Measurements from ENCODE around the gene SGK1. TPM values are rescaled to one million over a fixed set of nuclear protein-coding genes. Genes with fewer than 3 reads are reported as not detected.

Gene SGK1
- total and polyA plus RNA-seq, 2 donors (not counting 1 experiment from before 2014, with no cell fraction given) = 37.3 to 57.8 TPM

DNA sequence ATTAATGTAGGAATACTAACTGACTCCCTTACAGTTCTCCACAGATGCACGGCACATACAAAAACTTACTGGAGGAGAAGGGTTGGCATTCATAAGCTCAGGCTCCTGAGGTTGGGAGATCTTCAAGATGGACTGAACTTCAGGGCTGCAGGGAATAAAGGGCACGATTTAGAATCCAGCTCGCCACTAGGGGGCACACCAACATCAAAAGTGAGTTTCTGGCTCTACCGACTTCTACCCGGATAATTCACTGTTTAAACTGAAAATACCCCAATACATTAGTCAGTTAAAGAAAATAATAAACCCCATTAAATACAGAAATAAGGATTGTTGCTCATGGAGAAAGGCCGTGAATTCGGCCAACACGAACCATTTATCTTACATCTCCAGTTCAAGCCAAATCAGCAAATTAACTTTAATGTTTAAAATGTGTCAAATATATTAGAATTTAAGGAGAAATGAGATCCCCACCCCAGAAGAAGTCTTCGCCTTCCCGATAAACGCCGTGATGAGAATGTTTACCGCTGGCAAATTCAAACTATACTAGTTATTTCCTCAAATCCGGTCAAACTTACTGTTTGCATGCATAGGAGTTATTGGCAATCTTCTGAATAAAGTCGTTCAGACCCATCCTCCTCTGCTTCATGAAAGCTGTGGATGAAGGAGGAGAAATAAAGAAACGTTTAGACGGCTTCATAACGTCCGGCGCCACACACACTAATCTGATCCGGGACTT is 143.8 kb downstream of the SGK1 start:
- H3K79me2 ChIP-seq (ENCODE audit: control insufficient read depth, insufficient read depth, low read length) = peaks cover 3% of the 10 kb centered on the region
- peak; percentile 9 for ATAC-seq (ENCODE audit: low read depth)
- peaks cover 0 to 33% of the 10 kb centered on the region in 2 experiments for H3K36me3 ChIP-seq (replicated peaks in 1 of 2; ENCODE audit: control extremely low read depth in 1 of 2, control insufficient read depth in 1 of 2, extremely low read depth in 1 of 2, insufficient read depth in 2 of 2, low read length in 1 of 2)
- no peaks in the 10 kb centered on the region for H3K27me3 ChIP-seq (replicated peaks in 1 of 4; ENCODE audit: control extremely low read depth in 1 of 4, control insufficient read depth in 3 of 4, insufficient read depth in 4 of 4, low read length in 3 of 4)
- H3K4me3 Mint-ChIP-seq = peak overlapping the region; percentile 95
- CTCF ChIA-PET = interaction anchor here (0.6 to 1.6 kb wide), 25 partner anchors 11 to 1249 kb away, joined by 3 to 89 read pairs (median 4); no protein-coding TSS in a partner anchor
- no peaks in the 10 kb centered on the region for H3K9me3 ChIP-seq (ENCODE audit: control extremely low read depth in 1 of 3, control insufficient read depth in 2 of 3, insufficient read depth in 1 of 3, low read length in 2 of 3)
- peak overlapping the region; percentile 93 for H2AFZ ChIP-seq (ENCODE audit: insufficient read depth, low read depth, low read length, poor library complexity, severe bottlenecking)
- H3K4me2 ChIP-seq (replicated peaks; ENCODE audit: low read depth, low read length, poor library complexity, severe bottlenecking) = peak overlapping the region; percentile 98
- TF ChIP-seq EZH2 (IDR thresholded peaks at IDR 0.05; ENCODE audit: borderline replicate concordance, insufficient read depth, low read depth, low read length, poor library complexity, severe bottlenecking) = no peak
- TF ChIP-seq, protein P1, sequence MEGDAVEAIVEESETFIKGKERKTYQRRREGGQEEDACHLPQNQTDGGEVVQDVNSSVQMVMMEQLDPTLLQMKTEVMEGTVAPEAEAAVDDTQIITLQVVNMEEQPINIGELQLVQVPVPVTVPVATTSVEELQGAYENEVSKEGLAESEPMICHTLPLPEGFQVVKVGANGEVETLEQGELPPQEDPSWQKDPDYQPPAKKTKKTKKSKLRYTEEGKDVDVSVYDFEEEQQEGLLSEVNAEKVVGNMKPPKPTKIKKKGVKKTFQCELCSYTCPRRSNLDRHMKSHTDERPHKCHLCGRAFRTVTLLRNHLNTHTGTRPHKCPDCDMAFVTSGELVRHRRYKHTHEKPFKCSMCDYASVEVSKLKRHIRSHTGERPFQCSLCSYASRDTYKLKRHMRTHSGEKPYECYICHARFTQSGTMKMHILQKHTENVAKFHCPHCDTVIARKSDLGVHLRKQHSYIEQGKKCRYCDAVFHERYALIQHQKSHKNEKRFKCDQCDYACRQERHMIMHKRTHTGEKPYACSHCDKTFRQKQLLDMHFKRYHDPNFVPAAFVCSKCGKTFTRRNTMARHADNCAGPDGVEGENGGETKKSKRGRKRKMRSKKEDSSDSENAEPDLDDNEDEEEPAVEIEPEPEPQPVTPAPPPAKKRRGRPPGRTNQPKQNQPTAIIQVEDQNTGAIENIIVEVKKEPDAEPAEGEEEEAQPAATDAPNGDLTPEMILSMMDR (IDR thresholded peaks at IDR 0.05) = peak; percentile 93
- DNase-seq = peak; percentile 88
- peak overlapping the region; percentile 92 for H3K27ac Mint-ChIP-seq
- POLR2A ChIA-PET = interaction anchor here (1.0 kb wide), 1 partner anchor 467 kb away, joined by 4 read pairs; no protein-coding TSS in a partner anchor
- H3K4me3 ChIP-seq (ENCODE audit: control extremely low read depth in 1 of 5, extremely low read depth in 1 of 5, insufficient read depth in 1 of 5, low read depth in 2 of 5, low read length in 4 of 5) = peak overlapping the region; percentile 75 to 97 (median 77)
- intact Hi-C loops (cut with micrococcal nuclease) = loop anchor here (1.0 to 2.0 kb wide), 5 partner anchors 18 to 467 kb away; partner anchors contain the start of gene TBPL1
- peaks cover 29 to 33% of the 10 kb centered on the region in 2 donors for H3K4me1 ChIP-seq (ENCODE audit: control insufficient read depth in 2 of 2, insufficient read depth in 2 of 2, low read length in 2 of 2)
- H3K27ac ChIP-seq (ENCODE audit: low read length in 2 of 2) = peak overlapping the region; percentile 62 to 69
- peaks cover 48% of the 10 kb centered on the region for H3K4me1 Mint-ChIP-seq
- 7% methylated on average over 3 of the region's 21 CpGs for WGBS (ENCODE audit: insufficient coverage)
- H3K27me3 Mint-ChIP-seq = peaks cover 12% of the 10 kb centered on the region
- peak overlapping the region; percentile 76 for H3K9ac ChIP-seq (ENCODE audit: low read length)
- no peaks in the 10 kb centered on the region for H4K20me1 ChIP-seq (ENCODE audit: control insufficient read depth, insufficient read depth, low read length, poor library complexity, severe bottlenecking)
- H3K9me3 Mint-ChIP-seq (ENCODE audit: insufficient read depth) = no peaks in the 10 kb centered on the region

DNA sequence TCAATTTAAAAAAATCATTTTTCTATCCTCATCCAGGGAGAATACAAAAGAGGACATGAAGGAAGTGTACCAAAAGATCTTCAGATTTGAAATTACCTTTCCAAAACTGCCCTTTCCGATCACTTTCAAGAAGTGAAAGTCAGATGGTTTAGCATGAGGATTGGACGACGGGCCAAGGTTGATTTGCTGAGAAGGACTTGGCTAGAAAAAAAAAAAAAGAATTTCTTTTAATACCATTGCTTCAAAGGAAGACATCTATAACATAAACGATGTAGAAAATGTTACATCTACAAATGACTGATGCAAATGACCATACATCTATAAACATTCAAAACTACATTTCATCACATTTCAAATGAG is 144.6 kb downstream of the SGK1 start:
- peak overlapping the region; percentile 76 for H3K9ac ChIP-seq (ENCODE audit: low read length)
- peak overlapping the region; percentile 95 for H3K4me3 Mint-ChIP-seq
- no peaks in the 10 kb centered on the region for H3K27me3 ChIP-seq (replicated peaks in 1 of 4; ENCODE audit: control extremely low read depth in 1 of 4, control insufficient read depth in 3 of 4, insufficient read depth in 4 of 4, low read length in 3 of 4)
- peaks cover 12% of the 10 kb centered on the region for H3K27me3 Mint-ChIP-seq
- peak overlapping the region; percentile 98 for H3K4me2 ChIP-seq (replicated peaks; ENCODE audit: low read depth, low read length, poor library complexity, severe bottlenecking)
- no peaks in the 10 kb centered on the region for H3K9me3 Mint-ChIP-seq (ENCODE audit: insufficient read depth)
- peaks cover 26 to 30% of the 10 kb centered on the region in 2 donors for H3K4me1 ChIP-seq (ENCODE audit: control insufficient read depth in 2 of 2, insufficient read depth in 2 of 2, low read length in 2 of 2)
- peaks cover 3% of the 10 kb centered on the region for H3K79me2 ChIP-seq (ENCODE audit: control insufficient read depth, insufficient read depth, low read length)
- H2AFZ ChIP-seq (ENCODE audit: insufficient read depth, low read depth, low read length, poor library complexity, severe bottlenecking) = no peak overlapping the region
- no peak overlapping the region for H3K27ac Mint-ChIP-seq
- peaks cover 45% of the 10 kb centered on the region for H3K4me1 Mint-ChIP-seq
- POLR2A ChIA-PET = interaction anchor here (1.0 kb wide), 1 partner anchor 467 kb away, joined by 4 read pairs; no protein-coding TSS in a partner anchor
- no peaks in the 10 kb centered on the region for H3K9me3 ChIP-seq (ENCODE audit: control extremely low read depth in 1 of 3, control insufficient read depth in 2 of 3, insufficient read depth in 1 of 3, low read length in 2 of 3)
- no peak overlapping the region for H3K27ac ChIP-seq (ENCODE audit: low read length in 2 of 2)
- peak overlapping the region in 2 of 5 experiments; percentile 78 to 97 for H3K4me3 ChIP-seq (ENCODE audit: control extremely low read depth in 1 of 5, extremely low read depth in 1 of 5, insufficient read depth in 1 of 5, low read depth in 2 of 5, low read length in 4 of 5)
- TF ChIP-seq EZH2 (IDR thresholded peaks at IDR 0.05; ENCODE audit: borderline replicate concordance, insufficient read depth, low read depth, low read length, poor library complexity, severe bottlenecking) = no peak
- TF ChIP-seq, protein P1 (IDR thresholded peaks at IDR 0.05) = no peak
- intact Hi-C loops (cut with micrococcal nuclease) = no loop called here
- no peak for DNase-seq
- WGBS (ENCODE audit: insufficient coverage) = no CpG with 5 or more reads among the region's 4 CpGs
- H3K36me3 ChIP-seq (replicated peaks in 1 of 2; ENCODE audit: control extremely low read depth in 1 of 2, control insufficient read depth in 1 of 2, extremely low read depth in 1 of 2, insufficient read depth in 2 of 2, low read length in 1 of 2) = peaks cover 0 to 33% of the 10 kb centered on the region in 2 experiments
- CTCF ChIA-PET = interaction anchor here (0.7 to 1.6 kb wide), 21 partner anchors 10 to 1249 kb away, joined by 3 to 89 read pairs (median 4); no protein-coding TSS in a partner anchor
- no peaks in the 10 kb centered on the region for H4K20me1 ChIP-seq (ENCODE audit: control insufficient read depth, insufficient read depth, low read length, poor library complexity, severe bottlenecking)
- no peak for ATAC-seq (ENCODE audit: low read depth)
